CD4-positive, alpha-beta T cell (primary cell): ENCODE results near the gene FBLN7. TPM values are rescaled to one million over a fixed set of nuclear protein-coding genes. Genes with fewer than 3 reads are reported as not detected.
A peak's percentile ranks its signal among the peaks of the same experiment; 100 is the strongest.

Source experiments
- ATAC-seq: fragments of 200-7000 bp; cut with Tn5 transposase; one replicate; pipeline ENCODE4 v1.10.0; 2022; ENCODE audit warnings: mild to moderate bottlenecking; ENCODE audit not compliant: poor library complexity
- CTCF ChIA-PET: fragments of 350-600 bp; sonication (Branson Sonifier 250); formaldehyde crosslinking; loops from one replicate; lab custom pipeline; 2021; ENCODE audit warnings: antibody characterized with exemption, inconsistent platforms; lab: Charles Lee
- POLR2A ChIA-PET: fragments of 350-600 bp; sonication (Branson Sonifier 250); formaldehyde crosslinking; loops from one replicate; lab custom pipeline; 2021; ENCODE audit warnings: antibody characterized with exemption, inconsistent platforms; lab: Charles Lee
- DNase-seq, 14 experiments: peaks; one replicate each; pipeline ENCODE4 v3.0.0-alpha.2; 2013 to 2020; ENCODE audit warnings: mixed read lengths in 2 of 14
- H3K27ac ChIP-seq, 2 donors: one replicate each; pipeline versions ENCODE4 v1.5.1 to v1.7.0; 2013; ENCODE audit warnings: low read length in 2 of 2, low read depth in 1 of 2, mild to moderate bottlenecking in 1 of 2
- H3K27me3 ChIP-seq, 2 experiments: 1 replicate in 1 of 2; 2 replicates in 1 of 2; pipeline versions ENCODE4 v1.6.1 to v1.7.0; 2013; ENCODE audit warnings: low read length in 2 of 2, control low read depth in 1 of 2, mild to moderate bottlenecking in 1 of 2, moderate library complexity in 1 of 2; ENCODE audit not compliant: insufficient read depth in 2 of 2, control insufficient read depth in 1 of 2
- H3K36me3 ChIP-seq: one replicate; pipeline ENCODE4 v1.6.1; 2013; ENCODE audit warnings: low read length, control low read depth; ENCODE audit not compliant: insufficient read depth
- H3K4me1 ChIP-seq: one replicate; pipeline ENCODE4 v1.6.1; 2013; ENCODE audit warnings: low read length, control low read depth; ENCODE audit not compliant: insufficient read depth
- H3K4me3 ChIP-seq: one replicate; pipeline ENCODE4 v1.5.1; 2013; ENCODE audit warnings: mild to moderate bottlenecking, low read length, moderate library complexity
- H3K9me3 ChIP-seq, 2 experiments: 1 replicate in 1 of 2; 2 replicates in 1 of 2; pipeline versions ENCODE4 v1.6.1 to v1.7.0; 2013; ENCODE audit warnings: low read length in 2 of 2, mild to moderate bottlenecking in 2 of 2, control low read depth in 1 of 2, moderate library complexity in 1 of 2; ENCODE audit not compliant: control insufficient read depth in 1 of 2, insufficient read depth in 1 of 2
- H3K27ac Mint-ChIP-seq: one replicate; pipeline ENCODE4 v1.8.0; 2020; ENCODE audit warnings: mixed read lengths
- H3K27me3 Mint-ChIP-seq: one replicate; pipeline ENCODE4 v1.8.0; 2021; ENCODE audit warnings: mixed read lengths
- H3K36me3 Mint-ChIP-seq: one replicate; pipeline ENCODE4 v1.8.0; 2021; ENCODE audit warnings: low read depth, mixed read lengths
- H3K4me1 Mint-ChIP-seq: one replicate; pipeline ENCODE4 v1.8.0; 2021; ENCODE audit warnings: low read depth, mixed read lengths
- H3K4me3 Mint-ChIP-seq: one replicate; pipeline ENCODE4 v1.8.0; 2020; ENCODE audit warnings: mild to moderate bottlenecking, mixed read lengths
- H3K9me3 Mint-ChIP-seq: one replicate; pipeline ENCODE4 v1.8.0; 2020; ENCODE audit warnings: mixed read lengths
- CTCF ChIP-seq: fragments of 200-600 bp; IDR thresholded peaks from one replicate; pipeline ENCODE4 v1.8.0; 2022; ENCODE audit warnings: antibody characterized with exemption, mild to moderate bottlenecking
- intact Hi-C, 2 experiments: fragments of 100-400 bp; cut with DNase I in 1 of 2; cut with micrococcal nuclease in 1 of 2; formaldehyde crosslinking; loops; one replicate each; pipeline versions ENCODE4 v1.15.1 to v1.9.0; 2023 to 2025; cut with DNase I, micrococcal nuclease
- total RNA-seq, 174 experiments: library from RNA in 2 of 174; stranded (reverse) in 2 of 174; gene quantifications; one replicate each; pipeline ENCODE4 v1.2.3 and lab custom pipeline; 2021 to 2026

FBLN7 gene
- total RNA-seq, 2 experiments from 2014 or later, result 27.0 to 27.2 TPM

GRCh38 chr2:112143150-112143549 is 5.0 kb downstream of the FBLN7 start:
- POLR2A ChIA-PET, result no interaction called here
- no peaks in the 10 kb centered on the region for H3K4me1 Mint-ChIP-seq
- CTCF ChIA-PET, result no interaction called here
- peaks cover 0 to 5% of the 10 kb centered on the region in 2 experiments for H3K9me3 ChIP-seq
- peaks cover 9% of the 10 kb centered on the region for H3K27me3 Mint-ChIP-seq
- no peak for ATAC-seq
- H3K27ac ChIP-seq, result no peak overlapping the region
- no peaks in the 10 kb centered on the region for H3K9me3 Mint-ChIP-seq
- no peaks in the 10 kb centered on the region for H3K36me3 Mint-ChIP-seq
- H3K4me3 Mint-ChIP-seq, result no peak overlapping the region
- H3K27ac Mint-ChIP-seq, result no peak overlapping the region
- no peak overlapping the region for H3K4me3 ChIP-seq
- H3K27me3 ChIP-seq, result peaks cover 2 to 7% of the 10 kb centered on the region in 2 experiments
- no peaks in the 10 kb centered on the region for H3K36me3 ChIP-seq
- intact Hi-C loops, result loop anchor here in 1 of 2 experiments (5.0 kb wide), 1 partner anchor 39 kb away; no protein-coding TSS in a partner anchor
- H3K4me1 ChIP-seq, result peaks cover 3% of the 10 kb centered on the region
- no peak for TF ChIP-seq CTCF
- peak in 1 of 14 experiments; percentile 2 for DNase-seq

DNA sequence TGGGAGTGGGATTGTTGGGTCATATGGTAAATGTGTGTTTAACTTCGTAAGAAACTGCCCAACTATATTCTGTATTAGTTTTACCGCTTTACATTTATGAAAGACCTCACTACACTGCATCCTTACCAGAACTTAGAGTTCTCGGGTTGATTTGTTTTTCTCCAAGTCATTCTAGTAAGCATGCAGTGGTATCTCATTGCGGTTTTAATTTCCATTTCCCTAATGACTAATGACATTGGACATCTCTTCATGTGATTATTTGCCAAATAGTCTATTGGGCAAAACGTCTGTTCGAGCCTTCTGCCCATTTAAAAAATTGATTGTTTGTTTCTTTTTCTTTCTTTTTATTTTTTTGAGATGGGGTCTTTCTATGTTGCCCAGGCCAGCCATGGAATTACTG is 6.8 kb downstream of the FBLN7 start:
- POLR2A ChIA-PET, result no interaction called here
- CTCF ChIA-PET, result interaction anchor here (1.8 kb wide), 1 partner anchor 10 kb away, joined by 5 read pairs; no protein-coding TSS in a partner anchor
- H3K27me3 ChIP-seq, result peaks cover 2 to 7% of the 10 kb centered on the region in 2 experiments

DNA sequence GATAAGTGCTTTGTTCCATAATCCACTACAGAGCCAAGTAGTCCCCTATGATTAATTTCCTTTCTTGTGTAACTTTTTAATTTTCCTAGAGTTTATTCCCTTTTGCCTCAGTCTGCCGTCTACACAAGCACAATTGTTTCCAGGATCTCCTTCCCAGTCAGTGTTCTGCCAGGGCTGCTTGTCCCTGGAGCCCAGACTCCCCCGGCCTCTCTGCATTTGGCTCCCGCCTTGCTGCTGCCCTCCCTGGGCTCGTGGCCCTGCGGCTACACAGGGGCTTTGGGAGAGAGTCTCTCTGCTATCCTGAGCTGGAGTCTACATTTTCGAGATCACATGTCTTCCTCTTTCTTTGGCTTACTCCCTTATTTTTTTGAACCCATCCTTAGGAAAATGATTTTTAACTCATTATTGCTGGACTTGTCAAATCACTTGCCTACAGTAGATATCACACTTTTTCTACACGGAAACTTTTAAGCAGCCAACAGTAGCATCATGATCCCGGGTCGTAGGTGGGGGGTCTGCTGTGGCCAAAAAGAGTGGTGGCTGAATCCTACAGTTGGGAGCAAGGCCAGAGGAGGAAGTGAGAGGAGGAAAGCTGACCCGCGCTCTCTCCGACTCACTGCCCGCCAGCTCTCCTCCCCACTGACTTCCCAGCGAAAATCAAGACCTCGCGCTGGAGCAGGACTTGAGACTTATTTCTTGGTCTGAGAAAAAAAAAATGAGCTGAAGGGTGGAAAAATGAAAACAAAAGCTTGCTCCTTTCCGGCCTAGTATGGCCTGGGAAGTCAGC is 9.4 kb downstream of the FBLN7 start:
- H3K4me1 ChIP-seq, result no peaks in the 10 kb centered on the region
- H3K9me3 ChIP-seq, result no peaks in the 10 kb centered on the region
- Mint-ChIP-seq H3K27me3 (no peaks in the 10 kb centered on the region), H3K4me3 (no peak overlapping the region), H3K36me3 (no peaks in the 10 kb centered on the region), H3K9me3 (no peaks in the 10 kb centered on the region), H3K4me1 (no peaks in the 10 kb centered on the region), H3K27ac (no peak overlapping the region)
- POLR2A ChIA-PET, result no interaction called here
- CTCF ChIA-PET, result interaction anchor here (1.2 kb wide), 1 partner anchor 22 kb away, joined by 3 read pairs; no protein-coding TSS in a partner anchor
- no peak for TF ChIP-seq CTCF
- H3K27ac ChIP-seq, result no peak overlapping the region
- no peak for ATAC-seq
- H3K36me3 ChIP-seq, result no peaks in the 10 kb centered on the region
- H3K4me3 ChIP-seq, result no peak overlapping the region
- peak in 1 of 14 experiments; percentile 2 for DNase-seq
- intact Hi-C loops, result no loop called here
- no peaks in the 10 kb centered on the region for H3K27me3 ChIP-seq

More for the DNA sequence above, 6.8 kb downstream of the FBLN7 start:
- no peak for DNase-seq
- ATAC-seq, result no peak
- Histone ChIP-seq H3K9me3 (peaks cover 0 to 5% of the 10 kb centered on the region in 2 experiments), H3K4me3 (no peak overlapping the region), H3K27ac (no peak overlapping the region), H3K4me1 (no peaks in the 10 kb centered on the region), H3K36me3 (no peaks in the 10 kb centered on the region)
- no peak overlapping the region for H3K4me3 Mint-ChIP-seq
- no peaks in the 10 kb centered on the region for H3K9me3 Mint-ChIP-seq
- TF ChIP-seq CTCF, result no peak
- no peak overlapping the region for H3K27ac Mint-ChIP-seq
- H3K36me3 Mint-ChIP-seq, result no peaks in the 10 kb centered on the region
- peaks cover 9% of the 10 kb centered on the region for H3K27me3 Mint-ChIP-seq
- intact Hi-C loops, result loop anchor here in 1 of 2 experiments (5.0 kb wide), 1 partner anchor 37 kb away; no protein-coding TSS in a partner anchor
- H3K4me1 Mint-ChIP-seq, result no peaks in the 10 kb centered on the region
